ENCODE data around the gene MSRB3. TPM values are rescaled to one million over a fixed set of nuclear protein-coding genes. Genes with fewer than 3 reads are reported as not detected.

Gene MSRB3
- polyA plus RNA-seq, 1 of the 3 experiments (the other 2 are of a cell fraction): 24.3 TPM

- H3K79me2 ChIP-seq (ENCODE audit: insufficient read depth): 0 out of 2 replicates have a peak, but pooled peaks cover 3% of the 10 kb centered on the region
- H3K4me2 ChIP-seq: no peak overlapping the region
- no peak for DNase-seq
- H3K4me1 ChIP-seq (ENCODE audit: control insufficient read depth in 1 of 2, insufficient read depth in 2 of 2, low read depth in 1 of 2, low read length in 1 of 2): no peaks in the 10 kb centered on the region; a peak in 1 of 4 replicates
- H3K9ac ChIP-seq: no peak overlapping the region
- H3K4me3 ChIP-seq (ENCODE audit: low read depth in 2 of 2, low read length in 1 of 2): no peak overlapping the region
- peaks cover 0 to 26% of the 10 kb centered on the region in 2 experiments for H3K36me3 ChIP-seq (replicated peaks in 1 of 2; ENCODE audit: control insufficient read depth in 1 of 2, insufficient read depth in 2 of 2, low read length in 1 of 2)
- ChIA-PET CTCF (no interaction called here), POLR2A (no interaction called here)
- no peak for TF ChIP-seq JUND (IDR thresholded peaks at IDR 0.05)
- peak; percentile 15; the same call in 1 of the 2 replicates for TF ChIP-seq FOSL2 (IDR thresholded peaks at IDR 0.05; ENCODE audit: borderline replicate concordance, low read depth)
- TF ChIP-seq MAX (IDR thresholded peaks at IDR 0.05; ENCODE audit: low read depth): no peak
- no peak for TF ChIP-seq NRF1 (IDR thresholded peaks at IDR 0.05; ENCODE audit: low read depth, low read length)
- no peak for TF ChIP-seq SMC3 (IDR thresholded peaks at IDR 0.05; ENCODE audit: low read depth, low read length)
- TF ChIP-seq RFX5 (IDR thresholded peaks at IDR 0.05; ENCODE audit: low read length): no peak
- no peak for TF ChIP-seq MXI1 (IDR thresholded peaks at IDR 0.05; ENCODE audit: low read depth, low read length)
- TF ChIP-seq RXRA (IDR thresholded peaks at IDR 0.05; ENCODE audit: borderline replicate concordance, low read depth): no peak
- H2AFZ ChIP-seq (ENCODE audit: low read depth): no peak overlapping the region
- H3K27me3 ChIP-seq (ENCODE audit: insufficient read depth): no peaks in the 10 kb centered on the region
- WGBS (ENCODE audit: low lambda C conversion rate): 23% methylated on average over 3 of the region's 3 CpGs
- peaks cover 12% of the 10 kb centered on the region for H3F3A ChIP-seq (replicated peaks; ENCODE audit: insufficient read depth)
- no peaks in the 10 kb centered on the region for H3K9me3 ChIP-seq
- no peak overlapping the region for H3K27ac ChIP-seq (ENCODE audit: low read depth in 2 of 2, low read length in 1 of 2)
- no peaks in the 10 kb centered on the region for H3K9me2 ChIP-seq
- no peaks in the 10 kb centered on the region for H4K20me1 ChIP-seq (ENCODE audit: insufficient read depth)
These were observed 77.0 kb downstream of the MSRB3 start for GRCh38 chr12:65355461-65355860.

- ChIA-PET CTCF (no interaction called here), POLR2A (no interaction called here)
- Histone ChIP-seq H3F3A (replicated peaks; ENCODE audit: insufficient read depth) (peaks cover 10% of the 10 kb centered on the region), H3K9me3 (no peaks in the 10 kb centered on the region), H3K27me3 (ENCODE audit: insufficient read depth) (no peaks in the 10 kb centered on the region), H3K4me3 (ENCODE audit: low read depth in 2 of 2, low read length in 1 of 2) (no peak overlapping the region), H3K36me3 (replicated peaks in 1 of 2; ENCODE audit: control insufficient read depth in 1 of 2, insufficient read depth in 2 of 2, low read length in 1 of 2) (peaks cover 6 to 31% of the 10 kb centered on the region in 2 experiments), H2AFZ (ENCODE audit: low read depth) (no peak overlapping the region), H3K9me2 (no peaks in the 10 kb centered on the region), H3K79me2 (ENCODE audit: insufficient read depth) (no peaks in the 10 kb centered on the region), H3K4me1 (ENCODE audit: control insufficient read depth in 1 of 2, insufficient read depth in 2 of 2, low read depth in 1 of 2, low read length in 1 of 2) (0 out of 4 replicates have a peak, but pooled peaks cover 0 to 6% of the 10 kb centered on the region in 2 experiments), H3K4me2 (peak overlapping the region; percentile 1; the same call in 1 of the 2 replicates), H3K27ac (ENCODE audit: low read depth in 2 of 2, low read length in 1 of 2) (peak overlapping the region in 1 of 2 experiments; percentile 11; a peak in 1 of 4 replicates), H4K20me1 (ENCODE audit: insufficient read depth) (no peaks in the 10 kb centered on the region), H3K9ac (no peak overlapping the region)
- TF ChIP-seq FOSL2 (IDR thresholded peaks at IDR 0.05; ENCODE audit: borderline replicate concordance, low read depth): peak; percentile 26; the same call in 1 of the 2 replicates
- TF ChIP-seq USF2 (IDR thresholded peaks at IDR 0.05; ENCODE audit: borderline replicate concordance, low read depth, low read length): no peak
- TF ChIP-seq REST (IDR thresholded peaks at IDR 0.05; ENCODE audit: low read depth, low read length): no peak
- DNase-seq: no peak
- WGBS (ENCODE audit: low lambda C conversion rate): 34% methylated on average over 4 of the region's 4 CpGs
These were observed 84.0 kb downstream of the MSRB3 start for GRCh38 chr12:65362234-65363031.
